GM19328 (cell line): ENCODE measurements around the gene SERP2.

Source experiments
- ATAC-seq: cut with Tn5 transposase; IDR thresholded peaks from one replicate; pipeline ENCODE4 v1.9.1; 2021; ENCODE audit warnings: mild to moderate bottlenecking, moderate library complexity; ENCODE audit not compliant: unreplicated experiment

Gene SERP2

GRCh38 chr13:44354884-44355283 lies 18.7 kb upstream of the SERP2 start:
- ATAC-seq, result no peak

GRCh38 chr13:44355621-44356020 lies 18.0 kb upstream of the SERP2 start:
- ATAC-seq, result no peak

DNA sequence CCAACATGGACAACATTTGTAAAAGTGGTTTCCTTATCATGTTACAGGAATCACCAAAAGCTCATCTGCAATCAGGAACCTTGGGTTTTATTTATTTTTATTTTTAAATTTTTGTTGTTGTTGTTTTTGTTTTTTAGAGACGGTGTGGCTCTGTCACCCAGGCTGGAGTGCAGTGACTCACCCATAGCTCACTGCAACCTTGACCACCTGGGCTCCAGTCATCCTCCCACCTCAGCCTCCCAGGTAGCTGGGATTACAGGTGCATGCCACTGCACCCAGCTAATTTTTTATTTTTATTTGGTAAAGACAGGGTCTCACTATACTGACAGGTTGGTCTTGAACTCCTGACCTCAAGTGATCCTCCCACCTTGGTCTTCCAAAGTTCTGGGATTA lies 13.6 kb upstream of the SERP2 start:
- no peak for ATAC-seq

GRCh38 chr13:44362394-44363040 lies 11.1 kb upstream of the SERP2 start:
- no peak for ATAC-seq

GRCh38 chr13:44363631-44364344 lies 9.8 kb upstream of the SERP2 start:
- ATAC-seq, result no peak

DNA sequence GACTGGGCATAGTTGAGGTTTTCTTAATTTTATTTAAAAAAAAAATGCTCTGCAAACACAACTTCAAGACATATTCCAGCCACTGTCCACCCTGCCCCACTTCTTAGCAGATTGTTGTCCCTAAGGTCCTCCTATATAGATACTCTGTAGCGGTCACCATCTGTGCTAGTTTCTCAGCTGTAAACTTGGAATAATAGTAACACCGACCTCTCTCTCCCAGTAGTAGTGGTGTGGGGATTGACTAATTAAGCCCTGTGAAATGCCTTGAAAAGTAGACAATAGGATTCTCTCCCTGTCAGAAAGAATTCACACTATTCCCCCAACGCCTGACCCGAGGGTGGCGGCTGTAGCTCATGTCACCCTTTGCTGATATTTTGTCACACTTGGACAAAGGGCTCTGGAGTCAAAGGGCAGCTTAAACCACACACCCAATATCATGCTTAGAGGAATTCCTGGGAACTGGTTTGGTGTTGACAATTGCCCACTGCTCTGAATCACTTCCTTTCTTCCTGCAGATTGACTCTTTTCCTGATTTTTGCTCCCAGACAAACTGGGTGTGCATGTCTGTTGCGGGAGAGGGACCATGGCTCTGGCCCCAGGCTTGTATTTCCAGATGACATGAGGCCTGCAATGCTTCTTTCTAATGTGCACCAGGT lies 9.2 kb upstream of the SERP2 start:
- no peak for ATAC-seq

DNA sequence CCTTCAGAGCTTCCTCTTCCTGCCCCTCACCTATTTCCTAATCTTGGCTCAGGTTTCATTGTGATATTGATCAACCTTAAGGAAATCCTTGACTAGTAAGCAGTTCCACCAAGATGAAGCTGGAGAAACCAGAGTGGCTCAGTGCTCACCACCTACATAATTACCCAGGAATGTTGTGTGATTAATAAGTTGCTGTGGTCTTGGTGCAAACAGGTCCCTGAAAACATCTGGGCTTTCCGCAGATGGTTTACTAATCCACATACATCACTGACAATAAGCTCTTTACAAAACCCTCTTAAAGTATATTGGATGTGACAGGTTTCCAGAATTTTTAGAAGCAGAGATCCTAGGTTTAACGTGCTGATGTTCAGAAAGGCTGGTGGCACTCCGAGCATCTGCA lies 8.6 kb upstream of the SERP2 start:
- ATAC-seq, result no peak

DNA sequence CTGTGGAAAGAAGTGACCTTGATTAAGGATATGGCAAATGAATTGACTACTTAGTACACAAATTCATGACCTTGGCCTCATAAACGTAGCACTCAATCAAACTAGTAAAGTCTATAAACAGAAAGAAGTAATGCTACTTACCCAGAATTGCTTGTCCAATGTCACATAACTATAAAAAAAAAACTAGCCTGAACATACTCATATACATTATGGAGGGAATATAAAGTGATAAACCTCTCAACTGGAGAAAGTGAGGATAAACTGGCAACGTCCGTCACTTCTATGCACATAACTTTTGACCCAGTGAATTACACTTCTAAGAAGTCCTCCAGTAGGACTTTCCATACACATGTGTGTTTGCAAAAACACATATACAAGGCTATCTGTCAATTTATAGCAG lies 7.7 kb upstream of the SERP2 start:
- ATAC-seq, result no peak

- ATAC-seq, result no peak
Observed at GRCh38 chr13:44368062-44368591, 5.5 kb upstream of the SERP2 start.

GRCh38 chr13:44368599-44369368 lies 4.8 kb upstream of the SERP2 start:
- ATAC-seq, result no peak

GRCh38 chr13:44371421-44371820 lies 2.2 kb upstream of the SERP2 start:
- no peak for ATAC-seq

GRCh38 chr13:44373247-44373600 lies 400 bp upstream of the SERP2 start:
- no peak for ATAC-seq

- ATAC-seq, result no peak
Observed at GRCh38 chr13:44374348-44374712, 706 bp downstream of the SERP2 start.

DNA sequence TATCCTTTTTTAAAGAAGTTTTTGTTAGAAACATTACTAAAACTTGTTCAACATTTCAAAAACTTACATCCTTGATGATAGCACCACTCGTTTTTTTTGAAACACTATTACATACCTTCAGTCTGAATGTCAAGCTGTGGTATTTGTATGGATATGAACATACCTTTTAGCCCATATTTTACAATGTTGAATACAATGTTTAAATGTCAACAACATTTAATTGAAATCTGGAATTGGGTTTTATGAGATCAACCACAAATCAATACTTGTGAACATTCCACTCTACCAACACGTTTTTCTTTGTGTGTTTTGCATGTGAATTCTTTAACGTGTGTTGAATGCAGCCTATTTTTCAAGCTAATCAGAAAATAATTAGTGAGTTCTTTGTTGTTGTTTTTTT lies 4.7 kb downstream of the SERP2 start:
- no peak for ATAC-seq

- no peak for ATAC-seq
Observed at GRCh38 chr13:44379885-44380284, 6.3 kb downstream of the SERP2 start.

- ATAC-seq, result no peak
Observed at GRCh38 chr13:44380404-44381165, 7.0 kb downstream of the SERP2 start.

GRCh38 chr13:44382635-44383145 lies 9.1 kb downstream of the SERP2 start:
- no peak for ATAC-seq

- ATAC-seq, result no peak
Observed at GRCh38 chr13:44383945-44384344, 10.3 kb downstream of the SERP2 start.

DNA sequence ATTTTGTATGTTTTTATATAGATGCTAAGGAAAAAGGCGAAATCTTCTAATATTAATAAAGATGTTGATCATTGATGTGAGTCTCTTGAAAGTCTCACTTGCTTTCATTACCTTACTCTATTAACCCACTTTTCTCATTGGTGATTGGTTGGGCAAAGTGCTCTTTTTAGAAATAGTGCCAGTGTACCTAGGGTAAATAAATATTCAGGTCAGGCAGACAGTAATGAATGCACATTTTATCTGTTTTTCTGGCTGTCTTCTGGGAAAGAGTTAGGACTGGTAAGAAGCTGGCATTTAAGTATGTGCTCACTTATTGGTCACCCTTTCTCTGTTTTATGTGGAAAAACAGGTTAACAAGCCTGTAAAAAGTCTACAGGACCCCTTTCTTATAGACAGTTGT lies 11.2 kb downstream of the SERP2 start:
- no peak for ATAC-seq

- no peak for ATAC-seq
Observed at GRCh38 chr13:44385401-44385800, 11.8 kb downstream of the SERP2 start.
